Mesodermal cell (in vitro differentiated cells): ENCODE measurements around the gene LCN6.
"Not testable (repeated sequence)": the region's sequence is repeated elsewhere in the genome, so short reads cannot be mapped to it uniquely, and the experiment has no call there.

ENCODE experiments used
- H3K27ac ChIP-seq: 2 replicates; pipeline ENCODE4 v1.7.0; 2013; ENCODE audit warnings: mild to moderate bottlenecking, low read depth, low read length, moderate library complexity; ENCODE audit not compliant: severe bottlenecking
- H3K36me3 ChIP-seq: 2 replicates; pipeline ENCODE4 v1.7.1; 2013; ENCODE audit warnings: mild to moderate bottlenecking, low read length, moderate library complexity; ENCODE audit not compliant: control insufficient read depth, insufficient read depth
- H3K4me1 ChIP-seq: one replicate; pipeline ENCODE4 v1.7.1; 2013; ENCODE audit warnings: mild to moderate bottlenecking, low read length; ENCODE audit not compliant: insufficient read depth, control insufficient read depth, poor library complexity, severe bottlenecking
- H3K4me3 ChIP-seq: 2 replicates; pipeline ENCODE4 v1.7.0; 2013; ENCODE audit warnings: low read length, control low read depth, mild to moderate bottlenecking; ENCODE audit not compliant: insufficient read depth, poor library complexity, severe bottlenecking; ENCODE audit errors: extremely low read depth
- H3K9me3 ChIP-seq: 2 replicates; pipeline ENCODE4 v1.7.1; 2013; ENCODE audit warnings: mild to moderate bottlenecking, low read length, moderate library complexity; ENCODE audit not compliant: control insufficient read depth
- WGBS, 2 experiments: methylation state at CpG; one replicate each; pipeline ENCODE4 v1.1.5; 2013; ENCODE audit warnings: missing lambda C conversion rate in 2 of 2; ENCODE audit not compliant: insufficient coverage in 2 of 2; 5-methylcytosine and 5-hydroxymethylcytosine counted together

LCN6 gene

DNA sequence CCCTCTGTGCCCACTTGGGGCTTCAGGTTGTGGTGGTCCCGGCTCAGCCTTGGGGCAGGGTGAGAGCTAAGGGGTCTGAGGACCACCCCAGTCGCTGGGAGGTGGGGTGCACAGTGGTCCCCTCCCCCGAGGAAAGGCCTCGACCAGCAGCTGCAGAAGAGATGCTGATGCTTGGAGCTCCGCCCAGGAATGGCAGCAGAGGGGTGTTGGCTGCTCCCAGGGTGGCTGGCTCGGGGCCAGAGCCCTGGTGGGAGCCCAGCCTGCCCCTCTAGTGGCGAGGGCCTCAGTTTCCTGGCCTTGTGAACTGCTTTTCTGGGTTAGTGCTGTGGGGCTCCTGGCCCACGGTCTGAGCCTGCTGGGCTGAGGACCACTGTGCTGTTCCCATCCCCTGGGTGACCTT, 34.8 kb downstream of the LCN6 start:
- Histone ChIP-seq H3K4me1 (peaks cover 16% of the 10 kb centered on the region), H3K4me3 (peak overlapping the region; percentile 73), H3K27ac (no peak overlapping the region), H3K9me3 (no peaks in the 10 kb centered on the region), H3K36me3 (peaks cover 13% of the 10 kb centered on the region)
- 80 to 81% methylated on average over 8 of the region's 8 CpGs for WGBS, 2 experiments

DNA sequence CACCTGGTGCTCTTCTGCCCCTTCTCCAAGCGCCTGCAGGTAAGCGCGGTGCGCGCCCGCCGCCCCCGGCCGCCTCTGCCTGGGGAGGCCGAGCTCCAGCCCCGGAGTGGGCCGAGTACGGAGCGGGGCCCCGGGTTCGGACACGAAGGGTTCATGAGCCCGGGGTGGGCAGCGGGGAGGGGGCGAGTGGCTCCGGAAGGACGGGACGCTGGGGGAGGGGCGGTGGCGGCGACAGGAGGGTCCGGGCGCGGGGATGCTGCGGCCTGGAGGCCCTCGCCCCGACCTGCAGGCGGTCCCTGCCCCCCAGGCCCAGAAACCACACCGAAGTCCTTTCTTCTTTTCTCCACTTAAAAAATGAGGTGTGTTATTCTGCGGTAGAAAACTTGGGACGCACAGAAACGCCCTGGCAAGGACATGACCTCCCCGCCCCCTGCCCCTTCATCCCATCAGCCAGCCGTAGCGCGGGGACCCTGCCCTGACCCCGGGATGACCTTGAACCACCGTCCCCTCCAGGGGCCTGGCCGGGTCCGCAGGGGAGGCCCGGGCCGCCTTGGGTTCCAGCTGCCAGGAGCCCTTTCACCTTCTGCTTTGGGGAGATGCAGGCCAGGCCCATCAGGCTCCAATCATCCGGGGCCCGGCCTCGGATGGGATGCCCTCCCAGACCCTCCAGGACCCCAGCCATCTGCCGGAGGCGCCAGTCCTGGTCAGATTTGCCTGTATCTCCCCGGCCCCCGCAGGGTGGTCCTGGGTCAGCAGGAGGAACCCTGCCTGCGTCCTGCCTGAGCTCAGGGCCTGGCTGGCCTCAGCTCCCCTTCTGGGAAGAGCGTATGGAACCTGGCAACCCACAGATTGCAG, 35.4 kb downstream of the LCN6 start:
- Histone ChIP-seq H3K4me1 (peaks cover 16% of the 10 kb centered on the region), H3K36me3 (peaks cover 13% of the 10 kb centered on the region), H3K9me3 (no peaks in the 10 kb centered on the region), H3K27ac (no peak overlapping the region), H3K4me3 (peak overlapping the region; percentile 73)
- WGBS, 2 experiments: 11 to 15% methylated on average over 29 to 45 of the region's 56 CpGs

DNA sequence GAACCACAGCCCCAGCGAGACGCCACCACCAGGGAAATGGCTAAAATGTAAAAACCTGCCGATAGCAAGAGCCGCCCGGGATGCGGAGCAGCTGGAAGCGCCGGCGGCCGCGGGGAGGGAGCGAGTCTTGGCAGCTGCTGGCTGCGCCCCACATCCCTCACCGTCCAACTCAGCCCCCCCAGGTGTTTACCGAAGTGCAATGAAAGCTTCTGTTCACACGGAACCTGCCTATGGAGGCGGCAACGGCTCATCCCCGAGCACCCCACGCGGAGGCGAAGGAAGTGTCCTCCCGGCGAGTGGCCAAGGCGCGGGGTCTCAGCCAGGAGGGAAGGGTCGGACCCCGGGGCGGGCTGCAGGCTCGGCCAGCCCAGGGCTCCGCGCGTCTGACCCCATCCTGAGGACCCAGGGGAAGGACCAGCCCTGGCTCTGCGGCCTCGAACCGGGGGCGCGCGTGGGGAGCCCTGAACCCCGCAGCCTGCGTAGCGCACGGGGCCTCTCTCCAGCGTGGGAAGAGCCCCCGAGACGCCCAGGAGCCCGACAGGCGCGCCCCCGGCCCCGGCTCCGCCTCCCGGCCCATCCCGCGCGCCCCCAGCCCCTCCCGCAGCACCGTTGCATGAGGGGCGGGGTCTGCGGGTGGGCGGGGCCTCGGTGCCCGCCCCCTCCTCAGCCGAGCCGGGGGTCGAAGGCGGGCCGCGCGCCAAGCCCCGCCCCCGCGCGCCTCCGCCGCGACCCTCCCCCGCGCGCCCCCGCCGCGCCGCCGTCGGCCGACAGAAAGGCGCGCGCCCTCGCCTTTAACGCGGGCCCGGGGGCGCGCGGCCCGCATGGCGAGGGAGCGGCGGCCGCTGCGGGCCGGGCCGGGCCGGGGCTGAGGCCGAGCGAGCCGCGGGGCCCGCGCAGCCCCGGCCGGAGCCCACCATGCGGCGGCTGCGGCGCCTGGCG, 36.3 kb downstream of the LCN6 start, which contains the start of gene DIPK1B:
Gene DIPK1B (plus strand): TSS at position 822 of the 939 bp plus-strand sequence. CDS start 94 bp downstream, at position 916.
- peaks cover 16% of the 10 kb centered on the region for H3K4me1 ChIP-seq
- peak within 1 kb of the TSS; percentile 73 for H3K4me3 ChIP-seq
- H3K27ac ChIP-seq: no peak within 1 kb of the TSS
- 1% methylated on average over 74 to 76 of the region's 119 CpGs for WGBS, 2 experiments
- H3K9me3 ChIP-seq: no peaks in the 10 kb centered on the region
- peaks cover 8% of the 10 kb centered on the region for H3K36me3 ChIP-seq

DNA sequence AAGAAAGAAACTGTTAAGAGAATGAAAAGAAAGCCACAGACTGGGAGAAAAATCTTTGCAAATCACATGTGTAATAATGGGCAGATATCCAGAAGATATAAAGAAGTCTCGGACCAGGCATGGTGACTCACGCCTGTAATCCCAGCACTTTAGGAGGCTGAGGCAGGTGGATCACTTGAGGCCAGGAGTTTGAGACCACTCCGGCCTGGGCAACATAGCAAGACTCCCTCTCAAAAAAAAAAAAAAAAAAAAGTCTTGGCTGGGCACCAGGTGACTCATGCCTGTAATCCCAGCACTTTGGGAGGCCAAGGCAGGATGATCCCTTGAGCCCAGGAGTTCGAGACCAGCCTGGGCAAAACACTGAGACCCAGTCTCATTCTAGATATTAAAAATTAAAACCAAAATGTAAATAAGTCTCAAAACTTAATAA, 37.1 kb downstream of the LCN6 start:
- not testable (repeated sequence) for H3K9me3 ChIP-seq

DNA sequence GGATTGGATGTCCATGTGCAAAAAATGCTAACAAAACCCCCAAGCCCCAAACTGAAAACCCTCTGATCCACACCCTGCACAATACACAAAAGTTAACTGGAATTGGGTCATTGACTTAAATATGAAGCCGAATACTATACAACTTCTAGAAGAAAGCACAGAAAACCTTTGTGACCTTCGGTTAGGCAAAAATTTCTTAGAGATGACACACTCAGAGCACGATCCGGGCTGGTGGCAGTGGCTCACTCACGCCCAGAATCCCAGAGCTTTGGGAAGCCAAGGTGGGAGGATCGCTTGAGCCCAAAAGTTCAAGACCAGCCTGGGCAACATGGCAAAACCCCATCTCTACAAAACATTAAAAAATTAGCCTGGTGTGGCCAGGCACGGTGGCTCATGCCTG, 37.8 kb downstream of the LCN6 start:
- Histone ChIP-seq H3K36me3 (peaks cover 5% of the 10 kb centered on the region), H3K4me3 (no peak overlapping the region), H3K27ac (no peak overlapping the region), H3K4me1 (peaks cover 18% of the 10 kb centered on the region), H3K9me3 (no peaks in the 10 kb centered on the region)
- WGBS, 2 experiments: 96% methylated on average over 6 of the region's 7 CpGs

More for the DNA sequence above, 37.1 kb downstream of the LCN6 start:
- H3K4me1 ChIP-seq: peaks cover 16% of the 10 kb centered on the region
- peak overlapping the region; percentile 53 for H3K4me3 ChIP-seq
- H3K36me3 ChIP-seq, H3K27ac ChIP-seq: not testable (repeated sequence)
- 90 to 100% methylated on average over 2 to 3 of the region's 4 CpGs for WGBS, 2 experiments

DNA sequence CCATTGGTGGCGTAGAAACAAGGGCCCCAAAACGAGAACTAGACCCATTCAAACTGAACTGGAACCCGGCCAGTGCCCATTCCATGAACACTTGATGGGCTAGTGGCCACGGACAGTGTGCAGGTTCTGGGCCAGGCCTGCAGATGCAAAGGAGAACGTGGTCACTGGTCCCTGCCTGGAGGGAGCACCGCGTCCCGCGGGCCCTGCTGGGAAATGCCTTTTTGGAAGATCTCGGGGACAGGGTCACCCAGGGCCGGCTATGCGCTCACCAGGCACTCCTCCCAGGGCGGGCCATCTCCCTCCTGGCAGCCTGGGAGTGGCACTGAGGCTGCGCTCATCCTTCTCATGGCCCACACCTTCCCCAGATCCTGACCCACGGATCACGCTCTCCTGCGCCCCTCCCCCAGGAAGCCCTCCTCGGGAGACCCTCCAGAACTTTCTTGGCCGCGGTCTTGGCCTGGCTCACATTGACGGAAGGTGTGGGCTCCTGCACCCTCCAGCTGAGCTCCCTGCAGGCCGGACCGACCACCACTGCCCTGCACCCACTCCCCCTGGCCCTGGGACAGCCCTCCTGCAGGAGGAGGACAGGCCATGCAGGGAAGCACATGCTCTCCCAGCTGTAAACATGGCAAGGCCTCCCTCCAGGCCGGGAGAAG, 38.7 kb downstream of the LCN6 start:
- Histone ChIP-seq H3K36me3 (peaks cover 5% of the 10 kb centered on the region), H3K4me1 (peaks cover 17% of the 10 kb centered on the region), H3K27ac (no peak overlapping the region), H3K4me3 (no peak overlapping the region), H3K9me3 (no peaks in the 10 kb centered on the region)
- WGBS, 2 experiments: 93 to 96% methylated on average over 19 to 24 of the region's 24 CpGs

DNA sequence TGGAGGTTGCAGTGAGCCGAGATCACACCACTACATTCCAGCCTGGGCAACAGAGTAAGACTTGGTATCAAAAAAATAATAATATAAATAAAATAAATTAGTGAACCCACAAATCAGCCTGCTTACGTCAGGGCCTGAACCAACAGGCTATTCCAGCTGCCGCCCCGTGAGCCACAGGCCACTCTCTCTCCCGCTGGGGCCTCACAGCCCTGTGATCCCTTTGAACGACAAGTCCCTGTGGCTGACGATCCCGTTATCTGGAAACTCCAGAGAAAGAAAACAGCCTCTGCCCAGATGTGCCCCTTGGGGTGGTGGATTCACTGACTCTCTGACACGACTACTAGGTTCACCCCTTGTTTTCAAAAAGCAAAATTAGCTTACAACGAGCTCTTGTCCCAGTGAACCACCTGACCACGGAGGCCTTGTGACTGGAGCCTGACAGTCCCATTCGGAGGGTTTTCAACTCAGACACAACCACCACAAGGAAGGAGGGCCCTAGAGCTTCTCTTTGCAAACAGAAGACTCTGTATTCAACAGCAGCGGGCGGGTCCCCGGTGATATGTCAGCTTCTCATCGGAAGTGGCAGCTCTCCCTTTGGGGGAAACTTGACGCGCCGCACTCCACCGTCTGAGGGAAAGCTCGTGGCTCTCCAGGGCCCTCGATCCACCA, 40.3 kb downstream of the LCN6 start:
- Histone ChIP-seq H3K4me3 (no peak overlapping the region), H3K36me3 (no peaks in the 10 kb centered on the region), H3K9me3 (no peaks in the 10 kb centered on the region), H3K27ac (no peak overlapping the region), H3K4me1 (peaks cover 8% of the 10 kb centered on the region)
- 88 to 93% methylated on average over 18 to 19 of the region's 22 CpGs for WGBS, 2 experiments

DNA sequence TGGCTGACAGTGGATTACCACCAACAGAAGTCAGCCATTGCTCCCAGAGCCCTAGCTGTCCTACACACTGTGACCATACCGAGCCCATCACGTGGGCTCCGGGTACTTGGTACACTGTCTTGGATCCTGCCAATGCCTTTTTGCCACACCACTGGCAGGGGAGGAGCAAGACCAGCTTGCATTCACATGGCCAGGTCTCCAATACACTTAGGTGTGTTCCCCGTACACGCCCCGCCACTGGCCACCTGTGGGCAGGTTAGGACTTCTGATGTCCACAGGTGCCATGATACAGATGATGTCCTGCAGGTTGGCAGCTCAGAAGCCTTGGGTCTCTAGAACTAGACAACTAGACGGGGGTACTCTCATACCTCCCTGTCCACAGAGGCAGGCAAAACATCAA, 41.3 kb downstream of the LCN6 start:
- Histone ChIP-seq H3K36me3 (no peaks in the 10 kb centered on the region), H3K4me1 (peaks cover 8% of the 10 kb centered on the region), H3K9me3 (no peaks in the 10 kb centered on the region), H3K4me3 (no peak overlapping the region), H3K27ac (no peak overlapping the region)
- WGBS, 2 experiments: 94 to 97% methylated on average over 4 to 7 of the region's 7 CpGs

DNA sequence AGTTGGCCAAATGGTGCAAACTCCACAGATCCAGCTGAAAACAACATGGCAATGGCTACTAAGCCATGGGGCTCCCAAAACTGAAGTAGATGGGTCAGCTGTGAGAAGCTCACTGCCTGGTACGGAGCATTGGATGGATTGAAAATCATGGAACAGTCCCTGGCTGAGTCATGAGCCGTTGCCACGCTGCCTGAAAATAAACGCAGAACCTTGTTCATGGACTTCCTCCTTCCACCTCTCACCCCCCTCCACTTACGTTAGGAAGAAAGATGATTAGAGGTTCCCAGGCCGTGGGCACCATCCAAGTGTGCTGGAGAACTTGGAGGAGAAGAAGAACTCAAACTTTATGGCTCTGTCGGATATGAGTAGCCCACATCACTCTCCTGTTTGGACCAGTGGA, 42.8 kb downstream of the LCN6 start:
- peaks cover 13% of the 10 kb centered on the region for H3K4me1 ChIP-seq
- no peaks in the 10 kb centered on the region for H3K36me3 ChIP-seq
- no peaks in the 10 kb centered on the region for H3K9me3 ChIP-seq
- 91 to 92% methylated on average over 2 to 4 of the region's 7 CpGs for WGBS, 2 experiments
- no peak overlapping the region for H3K4me3 ChIP-seq
- no peak overlapping the region for H3K27ac ChIP-seq

DNA sequence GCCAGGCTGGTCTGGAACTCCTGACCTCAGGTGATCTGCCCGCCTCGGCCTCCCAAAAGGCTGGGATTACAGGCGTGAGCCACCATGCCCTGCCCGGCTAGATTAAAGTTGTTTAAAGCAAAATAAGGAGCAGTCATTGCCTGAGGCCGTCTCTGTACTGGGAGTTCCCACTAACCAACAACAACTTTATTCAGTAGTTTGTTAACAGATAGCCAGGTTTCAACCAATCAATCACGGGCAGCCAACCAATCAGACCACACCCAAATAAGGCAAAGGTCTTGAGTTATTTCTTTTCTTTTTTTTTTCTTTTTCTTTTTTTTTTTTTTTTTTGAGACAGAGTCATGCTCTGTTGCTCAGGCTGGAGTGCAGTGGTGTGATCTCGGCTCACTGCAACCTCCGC, 43.6 kb downstream of the LCN6 start:
- H3K36me3 ChIP-seq, H3K4me3 ChIP-seq, H3K27ac ChIP-seq, H3K9me3 ChIP-seq: not testable (repeated sequence)
- H3K4me1 ChIP-seq: peaks cover 13% of the 10 kb centered on the region
- 88 to 95% methylated on average over 3 to 4 of the region's 8 CpGs for WGBS, 2 experiments
